ENCODE results near the gene CYCS.
"Not testable (repeated sequence)": the region's sequence is repeated elsewhere in the genome, so short reads cannot be mapped to it uniquely, and the experiment has no call there.

The CYCS gene

DNA sequence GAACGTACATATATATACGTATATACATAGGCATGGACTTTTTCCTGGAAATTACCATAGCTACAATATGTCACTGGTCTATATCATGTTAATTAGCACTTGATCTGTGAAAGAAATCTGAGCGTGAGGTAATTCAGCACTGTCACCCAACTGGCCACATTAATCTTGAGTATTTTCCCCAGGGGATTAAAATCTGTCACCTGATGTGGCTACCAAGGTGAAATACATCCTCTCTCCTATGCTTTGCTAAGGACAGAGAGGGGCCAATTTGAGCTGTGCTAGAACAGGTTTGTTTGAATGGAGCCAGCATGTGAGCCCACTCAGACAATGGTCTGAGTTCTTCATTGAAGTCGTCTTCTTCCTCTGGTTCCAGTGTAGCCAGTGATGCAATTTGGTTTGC is 33.3 kb downstream of the CYCS start:
- no peak overlapping the region for H3K4me3 ChIP-seq (ENCODE audit: low read depth, low read length)
- no peak for DNase-seq (ENCODE audit: low read depth)
- TF ChIP-seq CTCF (IDR thresholded peaks at IDR 0.05; ENCODE audit: low read depth, low read length, missing control alignments): no peak

DNA sequence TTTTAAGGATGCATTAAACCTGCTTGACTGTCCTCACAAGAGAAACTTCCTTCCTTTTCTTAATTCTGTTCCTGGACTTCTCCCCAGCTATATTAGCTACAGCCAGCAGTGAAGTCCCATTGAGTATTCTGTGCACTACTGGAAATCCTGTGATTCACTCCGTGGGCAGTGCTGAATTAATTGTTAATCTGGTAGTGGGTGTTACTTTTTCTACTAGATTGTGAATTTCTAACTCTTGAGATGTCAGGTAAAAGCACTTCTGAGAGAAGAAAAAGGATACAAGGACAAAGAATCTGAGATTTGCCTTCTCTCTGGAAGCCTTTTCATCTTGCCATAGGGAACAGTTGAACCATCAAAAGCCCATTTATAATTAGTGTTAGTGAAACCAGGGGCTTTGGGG is 33.9 kb downstream of the CYCS start:
- H3K4me3 ChIP-seq (ENCODE audit: low read depth, low read length): no peak overlapping the region
- DNase-seq (ENCODE audit: low read depth): no peak
- no peak for TF ChIP-seq CTCF (IDR thresholded peaks at IDR 0.05; ENCODE audit: low read depth, low read length, missing control alignments)

- no peak for TF ChIP-seq CTCF (IDR thresholded peaks at IDR 0.05; ENCODE audit: low read depth, low read length, missing control alignments)
- no peak overlapping the region for H3K4me3 ChIP-seq (ENCODE audit: low read depth, low read length)
- DNase-seq (ENCODE audit: low read depth): no peak
Observed at GRCh38 chr7:25090374-25090773, 34.7 kb downstream of the CYCS start.

DNA sequence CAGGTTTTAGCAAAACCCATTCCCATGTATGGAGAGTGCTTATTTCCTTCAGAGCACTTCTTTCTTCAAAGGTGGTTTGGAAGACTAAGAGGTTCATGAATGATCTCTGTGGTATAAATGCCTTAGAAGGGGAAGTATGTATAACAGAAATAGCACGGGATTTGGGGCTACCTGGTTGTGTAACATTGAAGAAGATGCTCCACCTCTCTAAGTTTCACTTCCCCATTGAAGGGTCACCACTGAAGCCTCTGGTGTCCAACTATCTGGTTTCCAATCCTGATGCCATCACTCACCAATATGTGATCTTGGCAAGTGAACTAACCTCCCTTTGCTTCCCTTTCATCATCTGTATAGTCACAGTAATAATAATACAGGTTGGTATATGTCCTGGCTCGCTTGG is 37.2 kb downstream of the CYCS start:
- no peak overlapping the region for H3K4me3 ChIP-seq (ENCODE audit: low read depth, low read length)
- peak; percentile 67 for DNase-seq (ENCODE audit: low read depth)
- no peak for TF ChIP-seq CTCF (IDR thresholded peaks at IDR 0.05; ENCODE audit: low read depth, low read length, missing control alignments)

- TF ChIP-seq CTCF (IDR thresholded peaks at IDR 0.05; ENCODE audit: low read depth, low read length, missing control alignments): no peak
- no peak overlapping the region for H3K4me3 ChIP-seq (ENCODE audit: low read depth, low read length)
- DNase-seq (ENCODE audit: low read depth): no peak
Observed at GRCh38 chr7:25084821-25085220, 40.2 kb downstream of the CYCS start.

GRCh38 chr7:25083201-25083600 is 41.9 kb downstream of the CYCS start:
- DNase-seq (ENCODE audit: low read depth): no peak
- H3K4me3 ChIP-seq (ENCODE audit: low read depth, low read length): no peak overlapping the region
- TF ChIP-seq CTCF (IDR thresholded peaks at IDR 0.05; ENCODE audit: low read depth, low read length, missing control alignments): no peak

DNA sequence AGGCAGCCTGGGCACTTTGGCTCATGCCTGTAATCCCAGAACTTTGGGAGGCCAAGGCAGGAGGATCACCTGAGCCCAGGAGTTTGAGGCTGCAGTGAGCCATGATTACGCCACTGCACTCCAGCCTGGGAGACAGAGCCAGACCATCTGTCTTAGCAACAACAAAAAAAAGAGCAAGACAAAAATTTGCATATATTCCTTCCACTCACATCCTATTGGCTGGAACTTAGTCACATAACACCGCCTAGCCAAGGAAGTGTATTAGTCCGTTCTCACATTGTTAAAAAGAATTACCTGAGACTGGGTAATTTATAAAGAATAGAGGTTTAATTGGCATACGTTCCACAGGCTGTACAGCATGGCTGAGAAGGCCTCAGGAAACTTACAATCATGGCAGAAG is 43.0 kb downstream of the CYCS start:
- not testable (repeated sequence) for DNase-seq (ENCODE audit: low read depth); H3K4me3 ChIP-seq (ENCODE audit: low read depth, low read length)

DNA sequence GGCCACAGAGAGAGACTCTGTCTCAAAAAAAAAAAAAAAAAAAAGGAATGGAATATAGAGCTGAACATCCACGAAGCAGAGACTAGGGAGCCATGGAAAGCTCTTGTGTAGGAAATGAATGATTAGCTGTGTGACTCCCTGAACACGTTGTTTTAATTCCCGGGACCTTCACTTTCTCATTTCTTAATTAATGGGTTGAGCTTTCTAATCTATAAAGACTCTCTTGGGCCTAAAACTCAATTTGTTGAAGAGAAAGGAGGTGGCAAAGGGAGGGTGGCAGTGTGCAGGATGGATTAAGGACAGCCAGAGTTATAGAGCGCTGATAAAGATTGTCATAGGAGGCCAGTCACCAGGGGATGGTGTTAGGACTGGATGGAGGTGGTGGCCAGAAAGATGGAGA is 48.0 kb downstream of the CYCS start:
- no peak for TF ChIP-seq CTCF (IDR thresholded peaks at IDR 0.05; ENCODE audit: low read depth, low read length, missing control alignments)
- no peak overlapping the region for H3K4me3 ChIP-seq (ENCODE audit: low read depth, low read length)
- DNase-seq (ENCODE audit: low read depth): no peak

Measured in GM12864 (cell line).